ENCODE results near the gene CMC2. TPM values are rescaled to one million over a fixed set of nuclear protein-coding genes. Genes with fewer than 3 reads are reported as not detected.

The CMC2 gene
- total and polyA plus RNA-seq, 2 of the 13 experiments (the other 11 are each of a cell fraction or from before 2014, with no cell fraction given): 116 to 129 TPM

DNA sequence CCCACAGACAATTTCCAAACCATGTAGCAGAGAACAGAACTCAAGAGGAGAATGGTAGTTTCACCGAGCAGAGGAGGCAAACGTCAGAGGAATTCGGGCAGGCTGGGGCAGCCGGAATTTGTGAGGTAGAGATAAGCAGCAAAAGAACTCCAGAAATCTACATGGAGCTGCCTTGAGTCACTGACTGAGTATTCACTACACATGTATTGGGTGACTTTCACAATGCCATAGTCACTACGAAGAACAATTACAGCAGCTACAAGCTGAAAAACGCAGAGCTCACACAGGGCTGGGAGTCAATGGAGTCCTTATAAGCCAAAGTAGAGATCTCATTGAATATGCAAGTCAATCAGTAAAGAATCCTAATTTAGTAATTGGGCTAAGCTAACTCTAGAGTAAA is 13.4 kb downstream of the CMC2 start:
- H3K27ac ChIP-seq (ENCODE audit: extremely low read length, insufficient read depth, low read length): peak overlapping the region; percentile 65
- 0 out of 2 replicates have a peak, but pooled peaks have one; percentile 49 for TF ChIP-seq KMT2A (CRISPR knock-in tag; IDR thresholded peaks at IDR 0.05)
- peak; percentile 78 for TF ChIP-seq FOSL2 (CRISPR knock-in tag; IDR thresholded peaks at IDR 0.05)
- TF ChIP-seq SALL1 (CRISPR knock-in tag; IDR thresholded peaks at IDR 0.05): peak; percentile 24; the same call in 1 of the 2 replicates
- TF ChIP-seq DR1 (CRISPR knock-in tag; IDR thresholded peaks at IDR 0.05): no peak
- TF ChIP-seq ZNF251 (CRISPR knock-in tag; IDR thresholded peaks at IDR 0.05): no peak
- no peak for TF ChIP-seq NR2F6 (IDR thresholded peaks at IDR 0.05)
- TF ChIP-seq NR2F6 (CRISPR knock-in tag; IDR thresholded peaks at IDR 0.05): no peak
- no peak for TF ChIP-seq ZBTB8A (CRISPR knock-in tag; IDR thresholded peaks at IDR 0.05; ENCODE audit: borderline replicate concordance, low read depth)
- TF ChIP-seq, protein P1, sequence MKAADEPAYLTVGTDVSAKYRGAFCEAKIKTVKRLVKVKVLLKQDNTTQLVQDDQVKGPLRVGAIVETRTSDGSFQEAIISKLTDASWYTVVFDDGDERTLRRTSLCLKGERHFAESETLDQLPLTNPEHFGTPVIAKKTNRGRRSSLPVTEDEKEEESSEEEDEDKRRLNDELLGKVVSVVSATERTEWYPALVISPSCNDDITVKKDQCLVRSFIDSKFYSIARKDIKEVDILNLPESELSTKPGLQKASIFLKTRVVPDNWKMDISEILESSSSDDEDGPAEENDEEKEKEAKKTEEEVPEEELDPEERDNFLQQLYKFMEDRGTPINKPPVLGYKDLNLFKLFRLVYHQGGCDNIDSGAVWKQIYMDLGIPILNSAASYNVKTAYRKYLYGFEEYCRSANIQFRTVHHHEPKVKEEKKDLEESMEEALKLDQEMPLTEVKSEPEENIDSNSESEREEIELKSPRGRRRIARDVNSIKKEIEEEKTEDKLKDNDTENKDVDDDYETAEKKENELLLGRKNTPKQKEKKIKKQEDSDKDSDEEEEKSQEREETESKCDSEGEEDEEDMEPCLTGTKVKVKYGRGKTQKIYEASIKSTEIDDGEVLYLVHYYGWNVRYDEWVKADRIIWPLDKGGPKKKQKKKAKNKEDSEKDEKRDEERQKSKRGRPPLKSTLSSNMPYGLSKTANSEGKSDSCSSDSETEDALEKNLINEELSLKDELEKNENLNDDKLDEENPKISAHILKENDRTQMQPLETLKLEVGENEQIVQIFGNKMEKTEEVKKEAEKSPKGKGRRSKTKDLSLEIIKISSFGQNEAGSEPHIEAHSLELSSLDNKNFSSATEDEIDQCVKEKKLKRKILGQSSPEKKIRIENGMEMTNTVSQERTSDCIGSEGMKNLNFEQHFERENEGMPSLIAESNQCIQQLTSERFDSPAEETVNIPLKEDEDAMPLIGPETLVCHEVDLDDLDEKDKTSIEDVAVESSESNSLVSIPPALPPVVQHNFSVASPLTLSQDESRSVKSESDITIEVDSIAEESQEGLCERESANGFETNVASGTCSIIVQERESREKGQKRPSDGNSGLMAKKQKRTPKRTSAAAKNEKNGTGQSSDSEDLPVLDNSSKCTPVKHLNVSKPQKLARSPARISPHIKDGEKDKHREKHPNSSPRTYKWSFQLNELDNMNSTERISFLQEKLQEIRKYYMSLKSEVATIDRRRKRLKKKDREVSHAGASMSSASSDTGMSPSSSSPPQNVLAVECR (CRISPR knock-in tag; IDR thresholded peaks at IDR 0.05; ENCODE audit: borderline replicate concordance): no peak
- no peak for TF ChIP-seq ZNF709 (CRISPR knock-in tag; IDR thresholded peaks at IDR 0.05)
- TF ChIP-seq SOX13 (IDR thresholded peaks at IDR 0.05): no peak
- TF ChIP-seq SOX13 (CRISPR knock-in tag; conservative IDR thresholded peaks at IDR 0.05 in 1 of 2, IDR thresholded peaks at IDR 0.05 in 1 of 2): peak in 1 of 2 experiments; percentile 57; a peak in 1 of 4 replicates
- TF ChIP-seq ARID2 (CRISPR knock-in tag; IDR thresholded peaks at IDR 0.05; ENCODE audit: borderline replicate concordance): 0 out of 2 replicates have a peak, but pooled peaks have one; percentile 42
- TF ChIP-seq NCOA2 (CRISPR knock-in tag; IDR thresholded peaks at IDR 0.05): peak; percentile 7; the same call in 1 of the 2 replicates
- no peak for TF ChIP-seq ZNF44 (CRISPR knock-in tag; IDR thresholded peaks at IDR 0.05)
- TF ChIP-seq, protein P2, sequence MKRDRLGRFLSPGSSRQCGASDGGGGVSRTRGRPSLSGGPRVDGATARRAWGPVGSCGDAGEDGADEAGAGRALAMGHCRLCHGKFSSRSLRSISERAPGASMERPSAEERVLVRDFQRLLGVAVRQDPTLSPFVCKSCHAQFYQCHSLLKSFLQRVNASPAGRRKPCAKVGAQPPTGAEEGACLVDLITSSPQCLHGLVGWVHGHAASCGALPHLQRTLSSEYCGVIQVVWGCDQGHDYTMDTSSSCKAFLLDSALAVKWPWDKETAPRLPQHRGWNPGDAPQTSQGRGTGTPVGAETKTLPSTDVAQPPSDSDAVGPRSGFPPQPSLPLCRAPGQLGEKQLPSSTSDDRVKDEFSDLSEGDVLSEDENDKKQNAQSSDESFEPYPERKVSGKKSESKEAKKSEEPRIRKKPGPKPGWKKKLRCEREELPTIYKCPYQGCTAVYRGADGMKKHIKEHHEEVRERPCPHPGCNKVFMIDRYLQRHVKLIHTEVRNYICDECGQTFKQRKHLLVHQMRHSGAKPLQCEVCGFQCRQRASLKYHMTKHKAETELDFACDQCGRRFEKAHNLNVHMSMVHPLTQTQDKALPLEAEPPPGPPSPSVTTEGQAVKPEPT (CRISPR knock-in tag; IDR thresholded peaks at IDR 0.05; ENCODE audit: low read depth): no peak
- peak; percentile 53; the same call in 1 of the 2 replicates for TF ChIP-seq CEBPB (IDR thresholded peaks at IDR 0.05; ENCODE audit: borderline replicate concordance, low read depth, low read length)
- peak; percentile 26; the same call in 1 of the 2 replicates for TF ChIP-seq BCL6 (CRISPR knock-in tag; IDR thresholded peaks at IDR 0.05)

More for the DNA sequence above, 13.4 kb downstream of the CMC2 start:
- 5% methylated on average over 6 of the region's 6 CpGs for WGBS (ENCODE audit: low lambda C conversion rate)
- Histone ChIP-seq H3K79me2 (ENCODE audit: insufficient read depth, low read length) (peaks cover 96% of the 10 kb centered on the region), H3K4me3 (replicated peaks in 1 of 3; ENCODE audit: insufficient read depth in 1 of 3, low read depth in 2 of 3, low read length in 3 of 3) (peak overlapping the region in 2 of 3 experiments; percentile 1 to 17; a peak in 1 of 6 replicates), H3K9me3 (ENCODE audit: low read length) (no peaks in the 10 kb centered on the region), H3K36me3 (replicated peaks in 1 of 2; ENCODE audit: control insufficient read depth in 1 of 2, insufficient read depth in 2 of 2, low read length in 2 of 2) (no peaks in the 10 kb centered on the region; a peak in 1 of 5 replicates), H2AFZ (ENCODE audit: low read length) (no peak overlapping the region), H3K4me1 (ENCODE audit: insufficient read depth, low read length) (peaks cover 86% of the 10 kb centered on the region), H3K27me3 (ENCODE audit: control insufficient read depth in 1 of 2, insufficient read depth in 2 of 2, low read length in 2 of 2) (no peaks in the 10 kb centered on the region), H3K4me2 (ENCODE audit: low read depth, low read length) (peak overlapping the region; percentile 67), H4K20me1 (ENCODE audit: insufficient read depth, low read length) (no peaks in the 10 kb centered on the region), H3K9ac (ENCODE audit: insufficient read depth, low read depth, low read length) (peak overlapping the region; percentile 40)
- ATAC-seq (peak; percentile 87), DNase-seq (ENCODE audit: low spot score) (peak; percentile 87), FAIRE-seq (peak; percentile 44)
- in situ Hi-C loops (cut with HindIII; ENCODE audit: extremely low pct_ligation_motif_present, low pct_unique_long_range_greater_than_20kb): no loop called here
- ChIA-PET POLR2A (interaction anchor here (1.2 to 1.4 kb wide), 4 partner anchors 11 to 84 kb away, joined by 3 to 8 read pairs (median 5); partner anchors contain the start of genes C16orf46, CENPN and CMC2), CTCF (ENCODE audit: low intra/inter-chr PET ratio, low total read pairs) (no interaction called here)
- intact Hi-C loops (cut with micrococcal nuclease; ENCODE audit: unreplicated experiment): no loop called here
- BruUV-seq (replicated peaks): no TSS peak
